ENCODE results near the gene IPPK. TPM values are rescaled to one million over a fixed set of nuclear protein-coding genes. Genes with fewer than 3 reads are reported as not detected.

IPPK gene
- total RNA-seq, 1 experiment from 2014 or later = 15.4 TPM

DNA sequence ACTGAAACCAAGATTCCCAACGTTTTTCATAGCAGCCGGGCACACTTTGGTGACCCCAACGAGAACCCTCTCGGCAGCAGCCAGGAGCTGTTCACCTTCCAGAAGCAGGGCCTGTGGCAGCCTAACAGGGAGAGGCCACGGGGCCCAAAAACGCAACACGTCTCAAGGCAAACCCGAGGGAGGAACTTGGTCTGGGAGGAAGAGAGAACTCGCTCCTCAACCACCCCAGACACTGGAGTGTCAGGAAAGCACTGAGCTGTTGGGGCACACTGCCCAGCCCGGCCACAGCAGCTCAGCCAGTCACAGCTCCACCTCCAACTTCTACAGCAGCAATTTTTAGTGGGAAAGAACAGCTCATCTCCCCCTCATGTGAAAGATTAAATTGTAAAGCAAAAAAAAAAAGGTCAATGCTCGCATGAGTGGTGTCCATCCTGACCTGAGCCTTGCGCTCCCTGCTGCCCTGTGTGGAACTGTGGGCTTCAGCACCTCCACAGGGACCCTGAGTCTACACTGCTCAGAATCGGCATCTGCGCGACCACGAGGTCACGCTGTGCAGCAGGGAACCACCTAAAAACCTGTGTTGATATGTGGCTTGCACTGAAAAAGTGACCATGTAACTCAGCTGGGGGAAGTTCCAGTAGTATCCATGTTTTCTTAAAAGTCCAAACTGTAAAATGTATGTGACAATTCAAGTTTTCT lies 55.0 kb downstream of the IPPK start:
- Histone ChIP-seq H3K4me2 (ENCODE audit: low read length) (no peak overlapping the region), H3K27me3 (ENCODE audit: insufficient read depth, low read length) (no peaks in the 10 kb centered on the region), H3K9me3 (ENCODE audit: control insufficient read depth in 1 of 2, insufficient read depth in 1 of 2, low read depth in 1 of 2, low read length in 2 of 2) (no peaks in the 10 kb centered on the region), H3K4me3 (replicated peaks in 1 of 2; ENCODE audit: low read depth in 1 of 2, low read length in 2 of 2) (no peak overlapping the region), H3K4me1 (ENCODE audit: control insufficient read depth in 1 of 2, insufficient read depth in 2 of 2, low read length in 2 of 2) (no peaks in the 10 kb centered on the region), H3K36me3 (ENCODE audit: control insufficient read depth in 1 of 2, insufficient read depth in 2 of 2, low read length in 2 of 2) (peaks cover 5 to 11% of the 10 kb centered on the region in 2 experiments; a peak in 3 of 4 replicates), H2AFZ (ENCODE audit: low read depth, low read length, poor library complexity, severe bottlenecking) (no peak overlapping the region), H3K9me2 (ENCODE audit: insufficient read depth) (no peaks in the 10 kb centered on the region), H3K27ac (ENCODE audit: low read depth, low read length) (no peak overlapping the region), H4K20me1 (ENCODE audit: insufficient read depth) (no peaks in the 10 kb centered on the region), H3K9ac (ENCODE audit: low read length) (no peak overlapping the region), H3K79me2 (ENCODE audit: insufficient read depth, low read length) (no peaks in the 10 kb centered on the region)
- POLR2A ChIA-PET = no interaction called here
- DNase-seq (ENCODE audit: low read depth, low spot score) (no peak), ATAC-seq (no peak)
- RAD21 ChIA-PET (ENCODE audit: low non-redundant PET in 1 of 2, low total read pairs in 2 of 2, uncharacterized antibody in 2 of 2, unreplicated experiment in 2 of 2) = no interaction called here
- TF ChIP-seq SIN3A (IDR thresholded peaks at IDR 0.05; ENCODE audit: low read depth) (no peak), TCF7L2 (IDR thresholded peaks at IDR 0.05; ENCODE audit: borderline replicate concordance, extremely low read depth, insufficient read depth, insufficient read length) (no peak), CBX3 (IDR thresholded peaks at IDR 0.05; ENCODE audit: low read depth) (no peak), JUND (IDR thresholded peaks at IDR 0.05) (no peak), POLR2A (IDR thresholded peaks at IDR 0.05; ENCODE audit: borderline replicate concordance, extremely low read depth, insufficient read depth, insufficient read length) (no peak), RAD21 (IDR thresholded peaks at IDR 0.05; ENCODE audit: low read depth) (no peak), SRF (IDR thresholded peaks at IDR 0.05; ENCODE audit: low read depth) (no peak), EZH2 (IDR thresholded peaks at IDR 0.05) (no peak), EZH2phosphoT487 (IDR thresholded peaks at IDR 0.05; ENCODE audit: borderline replicate concordance) (no peak), CEBPB (IDR thresholded peaks at IDR 0.05; ENCODE audit: low read depth) (no peak), EGR1 (IDR thresholded peaks at IDR 0.05; ENCODE audit: low read depth) (no peak), SP1 (IDR thresholded peaks at IDR 0.05; ENCODE audit: low read depth) (no peak), YY1 (IDR thresholded peaks at IDR 0.05; ENCODE audit: extremely low read depth, insufficient replicate concordance, low read depth, low read length) (no peak), POLR2AphosphoS5 (IDR thresholded peaks at IDR 0.05; ENCODE audit: low read depth, low read length) (no peak)
- TF ChIP-seq, protein P1, sequence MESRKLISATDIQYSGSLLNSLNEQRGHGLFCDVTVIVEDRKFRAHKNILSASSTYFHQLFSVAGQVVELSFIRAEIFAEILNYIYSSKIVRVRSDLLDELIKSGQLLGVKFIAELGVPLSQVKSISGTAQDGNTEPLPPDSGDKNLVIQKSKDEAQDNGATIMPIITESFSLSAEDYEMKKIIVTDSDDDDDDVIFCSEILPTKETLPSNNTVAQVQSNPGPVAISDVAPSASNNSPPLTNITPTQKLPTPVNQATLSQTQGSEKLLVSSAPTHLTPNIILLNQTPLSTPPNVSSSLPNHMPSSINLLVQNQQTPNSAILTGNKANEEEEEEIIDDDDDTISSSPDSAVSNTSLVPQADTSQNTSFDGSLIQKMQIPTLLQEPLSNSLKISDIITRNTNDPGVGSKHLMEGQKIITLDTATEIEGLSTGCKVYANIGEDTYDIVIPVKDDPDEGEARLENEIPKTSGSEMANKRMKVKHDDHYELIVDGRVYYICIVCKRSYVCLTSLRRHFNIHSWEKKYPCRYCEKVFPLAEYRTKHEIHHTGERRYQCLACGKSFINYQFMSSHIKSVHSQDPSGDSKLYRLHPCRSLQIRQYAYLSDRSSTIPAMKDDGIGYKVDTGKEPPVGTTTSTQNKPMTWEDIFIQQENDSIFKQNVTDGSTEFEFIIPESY (IDR thresholded peaks at IDR 0.05; ENCODE audit: extremely low read depth, insufficient replicate concordance, low read length) = no peak
- TF ChIP-seq, protein P2, sequence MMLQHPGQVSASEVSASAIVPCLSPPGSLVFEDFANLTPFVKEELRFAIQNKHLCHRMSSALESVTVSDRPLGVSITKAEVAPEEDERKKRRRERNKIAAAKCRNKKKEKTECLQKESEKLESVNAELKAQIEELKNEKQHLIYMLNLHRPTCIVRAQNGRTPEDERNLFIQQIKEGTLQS (IDR thresholded peaks at IDR 0.05) = no peak
- TF ChIP-seq, protein P3, sequence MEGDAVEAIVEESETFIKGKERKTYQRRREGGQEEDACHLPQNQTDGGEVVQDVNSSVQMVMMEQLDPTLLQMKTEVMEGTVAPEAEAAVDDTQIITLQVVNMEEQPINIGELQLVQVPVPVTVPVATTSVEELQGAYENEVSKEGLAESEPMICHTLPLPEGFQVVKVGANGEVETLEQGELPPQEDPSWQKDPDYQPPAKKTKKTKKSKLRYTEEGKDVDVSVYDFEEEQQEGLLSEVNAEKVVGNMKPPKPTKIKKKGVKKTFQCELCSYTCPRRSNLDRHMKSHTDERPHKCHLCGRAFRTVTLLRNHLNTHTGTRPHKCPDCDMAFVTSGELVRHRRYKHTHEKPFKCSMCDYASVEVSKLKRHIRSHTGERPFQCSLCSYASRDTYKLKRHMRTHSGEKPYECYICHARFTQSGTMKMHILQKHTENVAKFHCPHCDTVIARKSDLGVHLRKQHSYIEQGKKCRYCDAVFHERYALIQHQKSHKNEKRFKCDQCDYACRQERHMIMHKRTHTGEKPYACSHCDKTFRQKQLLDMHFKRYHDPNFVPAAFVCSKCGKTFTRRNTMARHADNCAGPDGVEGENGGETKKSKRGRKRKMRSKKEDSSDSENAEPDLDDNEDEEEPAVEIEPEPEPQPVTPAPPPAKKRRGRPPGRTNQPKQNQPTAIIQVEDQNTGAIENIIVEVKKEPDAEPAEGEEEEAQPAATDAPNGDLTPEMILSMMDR (IDR thresholded peaks at IDR 0.05 in 2 of 3, conservative IDR thresholded peaks at IDR 0.05 in 1 of 3; ENCODE audit: borderline replicate concordance in 1 of 3, insufficient read depth in 1 of 3, low read depth in 2 of 3, low read length in 2 of 3) = no peak
- TF ChIP-seq, protein P4, sequence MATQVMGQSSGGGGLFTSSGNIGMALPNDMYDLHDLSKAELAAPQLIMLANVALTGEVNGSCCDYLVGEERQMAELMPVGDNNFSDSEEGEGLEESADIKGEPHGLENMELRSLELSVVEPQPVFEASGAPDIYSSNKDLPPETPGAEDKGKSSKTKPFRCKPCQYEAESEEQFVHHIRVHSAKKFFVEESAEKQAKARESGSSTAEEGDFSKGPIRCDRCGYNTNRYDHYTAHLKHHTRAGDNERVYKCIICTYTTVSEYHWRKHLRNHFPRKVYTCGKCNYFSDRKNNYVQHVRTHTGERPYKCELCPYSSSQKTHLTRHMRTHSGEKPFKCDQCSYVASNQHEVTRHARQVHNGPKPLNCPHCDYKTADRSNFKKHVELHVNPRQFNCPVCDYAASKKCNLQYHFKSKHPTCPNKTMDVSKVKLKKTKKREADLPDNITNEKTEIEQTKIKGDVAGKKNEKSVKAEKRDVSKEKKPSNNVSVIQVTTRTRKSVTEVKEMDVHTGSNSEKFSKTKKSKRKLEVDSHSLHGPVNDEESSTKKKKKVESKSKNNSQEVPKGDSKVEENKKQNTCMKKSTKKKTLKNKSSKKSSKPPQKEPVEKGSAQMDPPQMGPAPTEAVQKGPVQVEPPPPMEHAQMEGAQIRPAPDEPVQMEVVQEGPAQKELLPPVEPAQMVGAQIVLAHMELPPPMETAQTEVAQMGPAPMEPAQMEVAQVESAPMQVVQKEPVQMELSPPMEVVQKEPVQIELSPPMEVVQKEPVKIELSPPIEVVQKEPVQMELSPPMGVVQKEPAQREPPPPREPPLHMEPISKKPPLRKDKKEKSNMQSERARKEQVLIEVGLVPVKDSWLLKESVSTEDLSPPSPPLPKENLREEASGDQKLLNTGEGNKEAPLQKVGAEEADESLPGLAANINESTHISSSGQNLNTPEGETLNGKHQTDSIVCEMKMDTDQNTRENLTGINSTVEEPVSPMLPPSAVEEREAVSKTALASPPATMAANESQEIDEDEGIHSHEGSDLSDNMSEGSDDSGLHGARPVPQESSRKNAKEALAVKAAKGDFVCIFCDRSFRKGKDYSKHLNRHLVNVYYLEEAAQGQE (IDR thresholded peaks at IDR 0.05; ENCODE audit: low read depth) = no peak
- no TSS peak for BruUV-seq (replicated peaks)
- intact Hi-C loops (cut with micrococcal nuclease) = no loop called here
- CTCF ChIA-PET = no interaction called here

All from HCT116 (cell line).